DLD1 (cell line): ENCODE measurements around the gene SMIM14.
"Not testable (repeated sequence)": the region's sequence is repeated elsewhere in the genome, so short reads cannot be mapped to it uniquely, and the experiment has no call there.

Experiments
- in situ Hi-C: cut with HindIII; loops from 2 replicates; pipeline ENCODE4 v1.10.0; 2017; ENCODE audit warnings: low sequenced_read_pairs

SMIM14 gene

GRCh38 chr4:39504538-39504937 lies 134.1 kb downstream of the SMIM14 start:
- in situ Hi-C loops, result no loop called here

- in situ Hi-C loops, result not testable (repeated sequence)
Observed at GRCh38 chr4:39502664-39503035, 136.0 kb downstream of the SMIM14 start.

- in situ Hi-C loops, result no loop called here
Observed at GRCh38 chr4:39502019-39502663, 136.5 kb downstream of the SMIM14 start.

- in situ Hi-C loops, result no loop called here
Observed at GRCh38 chr4:39498727-39499020, 140.0 kb downstream of the SMIM14 start.

GRCh38 chr4:39497909-39498726 lies 140.5 kb downstream of the SMIM14 start:
- in situ Hi-C loops, result no loop called here
